Peyer's patch (tissue), 4 donors: ENCODE results near the gene TSSK2.

ENCODE experiments used
- POLR2A ChIP-seq, 2 donors: fragments of 450-650 bp; IDR thresholded peaks; one replicate each; pipeline ENCODE4 v1.5.1; 2017; ENCODE audit warnings: antibody characterized with exemption in 2 of 2, mild to moderate bottlenecking in 2 of 2, moderate library complexity in 2 of 2
- TF ChIP-seq, protein P1 (sequence below), 6 experiments: fragments of 450-650 bp in 4 of 6; fragments of 200-600 bp in 2 of 6; sonication (generic) in 1 of 6; IDR thresholded peaks; one replicate each; pipeline ENCODE4 v1.5.1; 2017 to 2019; ENCODE audit warnings: antibody characterized with exemption in 6 of 6, mild to moderate bottlenecking in 3 of 6, moderate library complexity in 1 of 6

DNA sequence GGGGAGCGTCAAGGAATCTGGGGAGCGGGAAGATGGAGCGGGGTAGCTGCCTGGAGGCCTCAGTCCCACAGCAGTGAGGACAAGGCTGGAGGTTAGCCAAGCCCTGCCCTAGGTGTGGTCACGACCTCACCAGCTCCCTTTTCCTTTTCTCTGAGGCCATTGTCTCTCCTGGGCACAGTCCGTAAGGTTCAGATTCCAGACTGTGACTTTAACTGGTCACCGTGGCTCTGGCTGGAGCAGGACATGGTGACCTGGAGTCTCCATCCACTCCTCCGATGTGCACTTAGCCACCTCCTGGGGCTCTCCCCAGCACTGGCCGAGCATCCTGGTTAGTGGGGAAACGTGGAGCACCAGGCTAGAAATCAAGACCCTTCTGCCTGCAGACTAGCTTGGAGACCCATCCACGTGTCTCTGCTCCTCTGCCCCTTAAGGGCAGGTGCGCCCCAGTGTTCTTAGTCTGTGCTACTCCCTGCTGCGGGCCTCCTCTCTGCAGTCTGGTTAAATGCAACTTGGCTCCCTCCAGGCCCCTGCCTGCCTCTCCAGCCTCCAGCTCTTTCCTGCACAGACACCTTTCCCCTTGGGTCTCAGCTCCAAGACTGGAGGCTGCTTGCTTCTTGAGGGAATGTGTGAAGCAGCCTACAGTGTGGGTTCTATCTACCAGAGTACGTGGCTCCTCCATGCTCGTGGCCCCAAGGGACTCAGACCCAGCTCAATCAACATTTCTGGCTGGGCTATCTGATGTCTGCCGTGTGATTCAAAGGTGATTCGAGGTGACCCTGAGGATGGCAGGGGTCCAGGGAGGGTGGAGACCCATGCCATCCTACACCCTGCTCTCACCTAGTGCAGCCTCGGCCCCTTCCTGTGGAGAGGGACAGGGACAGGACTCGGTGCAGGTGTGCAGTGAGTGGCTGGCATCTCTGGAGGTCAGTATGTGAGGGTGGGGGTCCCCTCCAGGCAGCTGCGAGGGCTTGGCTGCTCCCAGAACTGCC is 42.2 kb downstream of the TSSK2 start:
- TF ChIP-seq POLR2A (IDR thresholded peaks at IDR 0.05): peak in 1 of 2 donors; percentile 12
- TF ChIP-seq, protein P1, sequence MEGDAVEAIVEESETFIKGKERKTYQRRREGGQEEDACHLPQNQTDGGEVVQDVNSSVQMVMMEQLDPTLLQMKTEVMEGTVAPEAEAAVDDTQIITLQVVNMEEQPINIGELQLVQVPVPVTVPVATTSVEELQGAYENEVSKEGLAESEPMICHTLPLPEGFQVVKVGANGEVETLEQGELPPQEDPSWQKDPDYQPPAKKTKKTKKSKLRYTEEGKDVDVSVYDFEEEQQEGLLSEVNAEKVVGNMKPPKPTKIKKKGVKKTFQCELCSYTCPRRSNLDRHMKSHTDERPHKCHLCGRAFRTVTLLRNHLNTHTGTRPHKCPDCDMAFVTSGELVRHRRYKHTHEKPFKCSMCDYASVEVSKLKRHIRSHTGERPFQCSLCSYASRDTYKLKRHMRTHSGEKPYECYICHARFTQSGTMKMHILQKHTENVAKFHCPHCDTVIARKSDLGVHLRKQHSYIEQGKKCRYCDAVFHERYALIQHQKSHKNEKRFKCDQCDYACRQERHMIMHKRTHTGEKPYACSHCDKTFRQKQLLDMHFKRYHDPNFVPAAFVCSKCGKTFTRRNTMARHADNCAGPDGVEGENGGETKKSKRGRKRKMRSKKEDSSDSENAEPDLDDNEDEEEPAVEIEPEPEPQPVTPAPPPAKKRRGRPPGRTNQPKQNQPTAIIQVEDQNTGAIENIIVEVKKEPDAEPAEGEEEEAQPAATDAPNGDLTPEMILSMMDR (IDR thresholded peaks at IDR 0.05): no peak
